CD4-positive, alpha-beta T cell treated with Interleukin-4 for 4 hours (primary cell): ENCODE results near the gene FAM13A.

Experiments used
- DNase-seq: peaks from one replicate; pipeline ENCODE4 v3.0.0-alpha.2; 2020

FAM13A gene

GRCh38 chr4:88761861-88762523 lies 295.0 kb downstream of the FAM13A start:
- no peak for DNase-seq

- no peak for DNase-seq
Observed at GRCh38 chr4:88761342-88761741, 295.6 kb downstream of the FAM13A start.

- no peak for DNase-seq
Observed at GRCh38 chr4:88759895-88760290, 297.1 kb downstream of the FAM13A start.

GRCh38 chr4:88759039-88759894 lies 297.7 kb downstream of the FAM13A start:
- no peak for DNase-seq

- DNase-seq = no peak
Observed at GRCh38 chr4:88758264-88758663, 298.7 kb downstream of the FAM13A start.

GRCh38 chr4:88757776-88758175 lies 299.2 kb downstream of the FAM13A start:
- no peak for DNase-seq

- DNase-seq = no peak
Observed at GRCh38 chr4:88757067-88757466, 299.9 kb downstream of the FAM13A start.

- DNase-seq = no peak
Observed at GRCh38 chr4:88756149-88756548, 300.8 kb downstream of the FAM13A start.

GRCh38 chr4:88755454-88755853 lies 301.5 kb downstream of the FAM13A start:
- DNase-seq = no peak

GRCh38 chr4:88754796-88755195 lies 302.2 kb downstream of the FAM13A start:
- DNase-seq = no peak

- DNase-seq = no peak
Observed at GRCh38 chr4:88753658-88754571, 303.1 kb downstream of the FAM13A start.

- DNase-seq = no peak
Observed at GRCh38 chr4:88752754-88753153, 304.2 kb downstream of the FAM13A start.

GRCh38 chr4:88752076-88752463 lies 304.9 kb downstream of the FAM13A start:
- no peak for DNase-seq

- DNase-seq = no peak
Observed at GRCh38 chr4:88751258-88752075, 305.5 kb downstream of the FAM13A start.

GRCh38 chr4:88750369-88750768 lies 306.6 kb downstream of the FAM13A start:
- DNase-seq = no peak

- DNase-seq = no peak
Observed at GRCh38 chr4:88747351-88747750, 309.6 kb downstream of the FAM13A start.

- no peak for DNase-seq
Observed at GRCh38 chr4:88746206-88746605, 310.8 kb downstream of the FAM13A start.

- DNase-seq = no peak
Observed at GRCh38 chr4:88745581-88746163, 311.3 kb downstream of the FAM13A start.

GRCh38 chr4:88745175-88745574 lies 311.8 kb downstream of the FAM13A start:
- DNase-seq = no peak

GRCh38 chr4:88744609-88745008 lies 312.4 kb downstream of the FAM13A start:
- DNase-seq = no peak

GRCh38 chr4:88743696-88744095 lies 313.3 kb downstream of the FAM13A start:
- no peak for DNase-seq

GRCh38 chr4:88742561-88742960 lies 314.4 kb downstream of the FAM13A start:
- DNase-seq = no peak
